ENCODE data around the gene UBE2D4.
A peak's percentile ranks its signal among the peaks of the same experiment; 100 is the strongest.
"Not testable (repeated sequence)": the region's sequence is repeated elsewhere in the genome, so short reads cannot be mapped to it uniquely, and the experiment has no call there.

The UBE2D4 gene

DNA sequence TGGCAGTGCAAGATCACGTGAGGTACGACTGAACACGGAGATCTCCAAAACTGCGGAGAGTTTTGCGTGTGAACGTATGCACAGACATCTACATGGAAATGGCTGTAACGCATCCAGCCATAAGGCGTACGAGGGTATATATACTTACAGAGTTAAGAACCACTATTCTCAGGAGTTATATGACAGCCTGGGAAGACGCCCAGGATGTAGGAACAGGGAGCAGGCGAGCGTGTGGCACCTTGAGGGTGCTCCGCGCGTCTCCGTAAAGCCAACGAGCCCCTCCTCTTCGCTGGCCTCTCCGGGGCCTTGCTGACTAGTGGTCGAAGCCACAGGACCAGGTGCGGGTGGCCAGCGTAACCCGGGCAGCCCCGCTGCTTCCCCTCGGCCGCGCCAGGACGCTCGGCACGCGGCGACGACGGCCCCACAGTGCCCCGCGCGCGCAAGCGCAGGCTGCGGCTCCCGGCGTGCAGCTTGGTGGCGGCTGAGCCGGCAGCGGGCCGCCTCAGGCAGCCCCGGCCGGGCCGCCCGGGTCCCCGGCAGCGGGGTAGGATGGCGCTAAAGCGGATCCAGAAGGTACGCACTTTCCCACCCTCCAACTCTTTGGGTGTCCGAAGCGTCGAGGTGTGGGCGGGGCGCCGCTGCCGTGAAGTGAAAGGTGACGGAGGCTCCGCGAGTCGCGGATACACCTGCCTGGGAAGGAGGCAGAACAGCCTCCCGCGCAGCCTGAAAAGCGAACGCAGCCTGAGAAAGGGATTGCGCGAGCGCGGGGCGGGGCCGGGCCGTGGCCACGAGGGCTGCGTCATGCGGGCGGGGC lies at the start of gene UBE2D4:
Gene UBE2D4 (plus strand): TSS at position 453 of the 814 bp plus-strand sequence. CDS start 97 bp downstream, at position 550.
- peak; percentile 56 for DNase-seq

DNA sequence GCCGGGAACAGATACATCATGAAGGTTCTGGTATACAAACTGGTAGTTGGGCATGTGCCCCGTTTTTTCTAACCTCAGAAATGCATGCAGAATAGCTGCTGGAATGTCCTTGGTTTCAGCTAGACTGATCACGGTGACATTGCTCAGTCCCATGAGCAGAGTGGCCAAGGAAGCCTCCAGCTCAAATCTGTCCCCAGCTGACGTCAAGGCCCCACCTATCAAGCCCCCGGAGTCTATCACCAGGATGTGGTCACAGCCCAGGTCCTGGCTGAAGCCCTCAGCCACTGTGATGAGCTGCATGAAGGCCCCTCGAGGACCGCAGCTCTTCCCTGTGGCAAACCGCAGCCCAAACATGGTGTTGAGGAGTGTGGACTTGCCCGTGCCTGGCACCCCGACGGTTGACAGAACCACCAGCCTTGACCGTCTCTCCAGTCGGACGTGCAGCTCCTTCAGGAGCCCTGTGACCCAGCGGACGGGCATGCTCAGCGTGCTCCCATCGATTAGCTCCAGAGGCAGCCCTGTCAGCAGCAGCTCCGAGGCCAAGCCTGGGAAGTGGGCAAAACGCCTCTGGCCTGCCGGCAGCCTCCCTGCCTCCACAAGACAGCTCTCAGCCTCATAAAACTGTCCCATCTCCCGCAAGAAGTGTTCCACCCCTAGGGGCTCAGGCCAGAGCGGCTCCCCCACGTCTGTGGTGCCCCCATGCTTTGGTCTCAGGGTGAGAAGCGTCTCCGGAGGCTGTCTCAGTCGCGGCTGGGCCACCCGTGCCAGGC lies 49.1 kb upstream of the UBE2D4 start:
- no peak for DNase-seq

DNA sequence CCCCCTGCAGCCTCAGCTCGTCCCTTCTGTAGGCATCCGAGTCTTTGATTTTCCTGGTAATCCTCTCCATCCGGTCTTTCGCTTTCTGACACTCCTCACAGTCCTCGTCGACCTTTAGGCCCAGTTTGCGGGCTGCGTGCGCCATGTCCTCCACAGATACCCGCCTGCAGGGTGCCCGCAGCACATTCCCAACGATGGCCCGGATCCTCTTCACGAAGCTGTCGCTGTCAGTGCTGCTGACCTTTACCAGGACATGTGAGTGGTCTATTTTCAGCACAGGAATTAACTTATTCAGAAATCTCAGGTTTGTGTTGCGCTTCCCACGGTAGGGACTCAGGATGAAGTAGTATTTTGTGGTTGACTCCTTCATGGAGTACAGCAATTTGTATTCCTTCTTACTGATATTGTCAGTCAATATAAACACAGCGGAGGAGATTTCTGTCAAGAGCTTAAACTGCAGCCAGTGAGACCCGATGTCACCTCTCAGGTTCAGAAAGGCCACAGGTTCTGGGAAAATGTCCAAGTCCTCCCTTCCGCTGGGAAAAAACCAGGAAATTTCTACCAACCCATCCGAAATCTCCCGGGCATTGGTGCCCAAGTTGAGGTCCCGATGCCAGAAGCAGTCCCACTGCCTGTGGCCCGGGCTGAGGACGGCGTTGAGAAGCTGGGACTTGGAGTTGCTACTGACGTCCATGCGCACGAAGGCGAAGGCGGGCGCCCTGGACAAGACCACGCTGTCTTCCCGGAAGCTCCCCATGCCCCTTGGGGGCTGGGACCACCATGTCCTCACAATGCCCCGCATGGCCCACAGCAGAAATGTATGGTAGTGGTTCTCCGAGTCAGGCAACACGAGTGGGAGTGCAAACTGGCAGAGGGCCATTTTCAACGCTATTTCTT lies 48.0 kb upstream of the UBE2D4 start:
- DNase-seq = no peak

DNA sequence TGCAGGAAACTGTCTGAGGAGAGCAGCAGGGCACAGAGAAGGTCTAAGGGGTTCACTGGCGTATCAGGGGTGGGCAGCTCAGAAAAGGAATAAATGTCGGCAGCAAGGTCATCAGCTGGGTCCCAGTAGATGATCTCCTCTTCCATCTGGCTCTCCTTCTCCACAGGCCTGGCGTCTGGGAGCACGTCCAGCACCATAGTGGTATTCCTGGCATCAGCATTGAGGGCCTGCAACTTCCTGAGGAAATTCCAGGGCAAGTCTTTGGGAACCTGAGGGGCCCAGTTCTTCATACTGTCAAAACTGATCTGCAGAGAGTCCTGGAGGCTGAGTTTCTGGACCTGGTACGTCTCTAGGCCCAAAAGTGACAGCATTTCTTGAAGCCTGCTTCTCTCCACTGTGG lies 47.4 kb upstream of the UBE2D4 start:
- peak; percentile 28 for DNase-seq

DNA sequence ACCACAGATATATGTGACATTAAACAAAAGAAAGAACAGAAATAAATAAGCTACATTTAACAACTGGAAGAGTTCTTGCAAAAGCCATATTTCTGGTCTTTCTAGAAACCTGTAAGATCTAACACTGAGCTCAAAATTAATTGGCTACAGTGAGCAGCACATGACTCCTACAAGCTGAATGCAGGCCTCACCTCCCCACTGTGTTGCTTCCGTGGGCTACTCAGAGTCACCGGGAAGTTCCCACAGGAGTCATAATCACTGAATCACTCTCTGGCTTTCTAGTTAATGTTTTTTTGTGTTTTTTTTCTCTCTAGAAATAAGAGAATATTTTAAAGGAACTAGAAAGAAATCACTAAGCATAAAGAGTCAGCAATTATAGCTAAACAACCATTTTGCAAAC lies 46.8 kb upstream of the UBE2D4 start:
- DNase-seq = peak; percentile 67

DNA sequence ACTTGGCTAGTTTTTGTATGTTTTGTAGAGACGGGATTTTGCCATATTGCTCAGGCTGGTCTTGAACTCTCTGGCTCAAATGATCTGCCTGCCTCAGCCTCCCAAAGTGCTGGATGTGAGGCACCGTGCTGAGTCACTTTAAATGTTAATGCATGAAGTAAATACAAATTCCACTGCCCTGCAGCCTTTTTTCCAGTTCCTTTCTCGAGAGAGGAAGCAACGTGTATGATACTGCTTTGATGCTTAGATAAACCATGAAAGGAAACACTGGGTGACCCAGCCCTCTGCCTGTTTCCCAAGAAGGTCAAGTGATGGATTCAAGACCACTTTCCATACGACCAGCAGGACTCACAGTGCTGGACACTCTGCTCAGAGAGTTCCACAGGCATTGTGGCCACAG lies 45.6 kb upstream of the UBE2D4 start:
- no peak for DNase-seq

DNA sequence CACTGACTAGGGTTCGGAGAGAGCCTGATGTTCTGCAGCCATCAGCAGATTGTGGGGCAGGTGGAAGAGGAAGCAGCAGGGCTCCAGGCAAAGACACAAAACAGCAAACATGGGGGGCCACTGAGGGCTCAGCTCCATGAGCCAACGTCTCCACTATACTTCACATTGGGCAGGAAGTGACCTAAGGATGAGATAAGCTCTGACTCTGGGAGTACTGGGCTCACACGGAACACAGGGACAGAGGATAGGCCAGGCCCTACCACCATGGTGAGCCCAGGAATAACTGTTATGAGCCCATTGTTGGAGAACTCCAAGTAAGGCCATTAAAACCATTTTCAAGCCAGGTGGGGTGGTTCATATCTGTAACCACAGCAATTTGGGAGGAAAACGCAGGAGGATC lies 42.0 kb upstream of the UBE2D4 start:
- DNase-seq = no peak

DNA sequence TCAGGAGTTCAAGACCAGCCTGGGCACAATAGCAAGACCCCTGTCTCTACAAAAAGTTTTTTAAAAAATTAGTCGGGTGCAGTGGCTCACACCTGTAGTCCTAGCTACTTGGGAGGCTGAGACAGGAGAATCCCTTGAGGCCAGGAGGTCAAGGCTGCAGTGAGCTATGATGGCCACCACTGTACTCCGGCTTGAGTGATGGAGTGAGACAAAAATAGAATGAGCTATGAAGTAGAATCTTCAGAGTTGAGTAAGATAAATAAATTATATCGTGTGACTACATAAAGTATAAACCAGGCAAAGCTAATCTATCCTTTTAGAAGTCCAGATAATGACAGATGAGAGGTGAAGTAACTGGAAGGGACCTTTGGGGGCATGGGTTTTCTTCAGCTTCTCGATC lies 41.6 kb upstream of the UBE2D4 start:
- DNase-seq = no peak

DNA sequence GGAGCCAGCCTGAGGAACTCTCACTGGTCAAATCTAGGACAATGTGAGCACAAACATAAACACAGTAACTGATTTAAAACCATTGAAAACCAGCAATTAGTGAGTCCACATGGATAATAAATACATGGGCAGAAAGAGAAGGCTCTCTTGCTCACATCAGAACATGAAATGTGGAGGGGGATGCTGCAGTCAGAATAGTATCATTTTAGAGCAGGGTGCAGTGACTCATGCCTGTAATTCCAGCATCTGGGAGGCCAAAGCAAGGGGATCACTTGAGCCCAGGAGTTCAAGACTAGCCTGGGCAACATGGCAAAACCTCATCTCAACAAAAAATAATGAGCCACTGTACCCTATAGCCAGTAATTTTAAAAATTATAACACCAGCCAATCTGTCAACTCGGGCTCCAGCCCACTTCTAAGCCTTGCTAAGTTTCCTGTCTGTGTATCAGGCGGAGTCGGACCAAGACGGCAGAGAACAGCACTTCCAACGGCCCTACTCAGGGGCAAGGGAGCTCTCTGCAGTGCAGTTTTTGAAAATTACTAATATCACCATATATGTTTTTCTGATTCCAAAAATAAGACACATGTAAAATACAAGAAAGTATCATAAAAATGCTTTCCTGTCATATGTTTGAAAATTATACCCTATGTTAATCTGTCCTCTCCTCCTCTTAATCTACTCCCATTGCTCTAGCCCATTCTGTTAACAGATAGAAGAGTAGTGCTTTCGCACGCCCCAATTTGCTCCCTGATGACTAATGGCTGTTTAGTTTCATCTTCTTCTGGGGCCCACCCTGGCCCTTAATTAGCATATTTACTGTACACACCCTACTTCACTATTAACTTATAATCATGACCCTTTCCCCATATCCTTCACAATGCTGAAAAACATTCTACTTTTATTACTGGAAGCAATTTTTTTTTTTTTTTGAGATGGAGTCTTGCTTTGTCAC lies 37.0 kb upstream of the UBE2D4 start:
- peak; percentile 45 for DNase-seq

DNA sequence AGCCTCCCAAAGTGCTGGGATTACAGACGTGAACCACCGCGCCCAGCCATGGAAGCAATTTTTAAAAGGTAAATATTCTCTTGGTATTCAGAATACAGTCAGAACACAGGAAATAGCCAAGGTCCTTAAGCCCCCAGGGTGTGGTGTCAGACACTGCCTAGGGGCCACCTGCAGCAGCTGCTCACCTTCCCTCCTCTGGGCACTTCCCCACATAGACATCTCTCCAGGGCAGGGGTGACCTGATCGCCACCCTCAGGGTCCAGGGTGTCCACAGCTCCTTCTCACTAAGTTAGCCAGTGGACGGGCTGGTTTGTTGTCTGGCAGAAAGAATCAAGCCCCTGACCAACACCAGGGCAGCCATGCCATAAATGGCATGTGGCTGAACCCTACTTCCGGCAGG lies 35.8 kb upstream of the UBE2D4 start:
- DNase-seq = no peak

DNA sequence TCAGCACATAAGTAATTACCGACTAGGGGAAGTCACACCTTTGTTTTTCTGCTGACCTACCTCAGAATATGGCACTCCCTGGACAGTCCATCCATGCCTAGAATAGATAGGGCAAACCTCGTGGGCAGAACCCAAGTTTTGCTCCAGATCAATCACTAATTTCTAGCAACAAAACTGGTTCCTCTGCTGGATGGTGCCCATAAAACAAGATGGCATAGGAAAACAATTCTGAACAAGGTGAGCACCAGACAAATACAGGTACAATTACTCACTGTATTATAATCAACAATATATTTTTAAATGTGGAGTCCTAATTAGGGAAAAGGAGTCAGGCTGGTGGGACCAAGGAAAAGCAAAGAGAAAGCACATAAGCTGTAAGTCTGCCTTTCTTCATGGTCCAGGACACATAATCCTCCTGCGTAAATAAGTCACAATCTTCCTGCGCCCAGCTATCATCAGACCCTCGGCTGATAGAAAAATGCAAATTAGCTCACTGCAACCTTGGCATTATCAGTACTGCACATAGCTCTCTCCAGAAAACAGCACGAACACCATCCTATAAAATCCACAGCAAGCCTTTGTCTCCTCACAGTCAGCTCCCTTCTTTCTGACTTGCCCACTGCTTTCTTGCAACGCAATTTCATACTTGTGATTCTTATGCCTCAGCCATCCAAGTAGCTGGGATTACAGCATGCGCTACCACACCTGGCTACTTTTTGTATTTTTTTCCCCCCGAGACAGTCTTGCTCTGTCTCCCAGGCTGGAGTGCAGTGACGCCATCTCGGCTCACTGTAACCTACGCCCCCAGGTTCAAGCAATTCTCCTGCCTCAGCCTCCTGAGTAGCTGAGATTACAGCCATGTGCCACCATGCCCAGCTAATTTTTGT lies 34.9 kb upstream of the UBE2D4 start:
- DNase-seq = no peak

DNA sequence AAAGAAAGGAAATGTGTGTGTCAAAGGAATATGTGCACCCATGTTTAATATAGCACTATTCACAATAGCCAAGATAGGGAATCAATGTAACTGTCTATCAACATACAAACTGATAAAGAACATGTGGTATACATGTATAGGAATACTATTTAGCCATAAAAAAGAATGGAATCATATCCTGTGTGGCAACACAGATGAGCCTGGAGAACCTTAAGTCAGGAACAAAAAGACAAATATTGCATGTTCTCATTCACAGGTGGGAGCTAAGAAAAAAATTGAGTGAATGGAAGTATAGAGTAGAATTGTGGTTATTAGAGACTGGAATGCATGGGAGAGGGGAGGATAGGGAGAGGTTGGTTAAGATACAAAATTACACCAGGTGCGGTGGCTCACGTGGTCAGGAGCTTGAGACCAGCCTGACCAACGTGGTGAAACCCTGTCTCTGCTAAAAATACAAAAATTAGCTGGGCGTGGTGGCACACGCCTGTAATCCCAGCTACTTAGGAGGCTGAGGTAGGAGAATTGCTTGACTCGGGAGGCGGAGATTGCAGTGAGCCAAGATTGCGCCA lies 30.3 kb upstream of the UBE2D4 start:
- no peak for DNase-seq

DNA sequence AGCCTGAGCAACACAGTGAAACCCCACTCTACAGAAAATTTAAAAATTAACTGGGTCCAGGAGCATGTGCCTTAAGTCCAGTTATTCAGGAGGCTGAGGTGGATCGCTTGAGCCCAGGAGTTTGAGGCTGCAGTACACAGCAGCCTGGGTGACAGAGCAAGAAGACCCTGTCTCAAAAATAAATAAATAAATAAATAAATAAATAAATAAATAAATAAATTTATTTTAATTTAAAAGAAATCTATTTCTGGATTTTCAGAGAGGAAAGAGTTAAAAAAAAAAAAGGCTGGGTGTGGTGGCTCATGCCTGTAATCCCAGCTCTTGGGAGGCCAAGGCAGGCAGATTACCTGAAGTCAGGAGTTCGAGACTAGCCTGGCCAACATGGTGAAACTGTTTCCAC lies 27.7 kb upstream of the UBE2D4 start:
- not testable (repeated sequence) for DNase-seq

DNA sequence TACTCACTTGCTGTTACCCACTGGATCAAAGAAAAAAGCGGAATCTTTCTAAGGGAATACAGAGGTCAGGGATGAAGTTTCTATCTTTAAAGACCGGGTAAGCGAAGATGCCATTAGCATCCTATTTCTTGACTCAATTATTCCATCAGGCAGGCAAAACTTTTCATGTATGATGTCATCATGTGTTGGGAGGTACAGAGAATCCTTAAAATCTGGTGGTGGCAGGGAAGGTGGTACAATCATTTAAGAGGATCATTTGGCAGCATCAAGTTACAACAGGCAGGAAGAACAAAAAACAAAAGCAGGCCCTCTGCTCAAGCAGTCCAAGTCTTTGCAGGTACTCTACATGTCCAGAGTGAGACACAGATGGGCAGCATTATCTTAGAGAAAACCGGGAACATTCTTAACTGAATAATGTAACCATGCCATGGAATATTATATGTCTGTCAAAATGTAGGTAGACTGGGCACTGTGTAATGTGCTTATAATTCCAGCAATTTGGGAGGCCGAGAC lies 23.6 kb upstream of the UBE2D4 start:
- DNase-seq = no peak

DNA sequence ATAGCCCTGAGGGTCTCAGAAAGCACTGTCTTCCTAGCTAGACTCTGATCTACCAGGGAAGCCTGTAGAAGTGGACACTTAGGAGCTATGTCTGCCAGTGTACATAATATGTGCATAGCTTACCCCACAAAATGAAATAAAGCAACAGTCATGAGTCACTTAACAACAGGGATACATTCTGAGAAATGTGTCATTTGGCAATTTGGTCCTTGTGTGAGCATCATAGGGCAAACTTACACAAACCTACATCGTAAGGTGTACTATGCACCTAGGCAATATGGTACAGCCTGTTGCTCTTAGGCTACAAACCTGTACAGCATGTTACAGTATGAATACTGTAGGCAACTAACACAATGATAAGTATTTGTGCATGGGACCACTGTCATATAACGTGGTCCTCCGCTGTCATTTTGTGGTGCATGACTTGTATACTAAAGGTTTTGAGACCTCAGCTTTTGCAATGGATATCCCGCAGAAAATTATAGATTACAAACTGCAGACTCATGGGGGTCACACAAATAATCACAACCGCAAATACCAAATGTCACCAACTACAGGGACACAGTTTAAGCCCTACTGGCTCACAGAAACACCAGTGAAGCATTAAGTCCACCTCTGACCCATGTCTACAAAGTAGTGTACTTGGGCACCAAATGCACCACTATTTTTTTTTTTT lies 21.6 kb upstream of the UBE2D4 start:
- DNase-seq = peak; percentile 49

DNA sequence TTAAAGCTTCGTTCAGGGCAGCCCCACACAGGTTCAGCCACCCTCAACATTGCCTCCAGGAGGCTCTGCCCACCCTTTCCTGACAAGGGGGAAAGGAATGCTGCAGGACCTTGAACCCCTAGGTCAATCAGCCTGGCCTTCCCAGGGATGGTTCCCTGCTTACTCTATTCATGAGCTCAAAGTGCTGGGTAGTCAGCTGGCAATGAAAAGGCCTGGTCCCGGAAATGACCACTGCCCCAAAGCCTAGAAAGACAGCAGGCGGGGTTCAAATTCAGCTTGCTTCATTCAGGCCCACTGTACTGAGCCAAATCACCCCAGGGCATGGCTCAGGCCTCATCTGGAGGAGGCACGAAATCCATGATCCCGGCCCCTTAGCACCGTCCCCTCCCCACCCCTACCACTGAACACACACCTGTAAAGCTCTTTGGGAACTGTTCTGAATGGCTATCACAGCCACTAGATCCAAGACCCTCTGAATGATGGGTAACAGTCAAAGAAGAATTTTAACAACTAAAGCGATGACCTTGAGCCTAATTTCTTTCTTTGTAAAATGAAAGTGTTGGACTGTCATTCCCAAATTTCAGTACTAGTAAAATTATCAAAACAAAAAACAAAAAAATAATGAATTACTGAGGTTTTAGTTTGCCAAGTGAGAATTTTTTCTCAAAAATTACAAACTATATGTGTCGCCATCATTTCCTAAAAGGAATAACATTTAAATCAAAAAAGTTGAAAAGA lies 20.9 kb upstream of the UBE2D4 start:
- no peak for DNase-seq

DNA sequence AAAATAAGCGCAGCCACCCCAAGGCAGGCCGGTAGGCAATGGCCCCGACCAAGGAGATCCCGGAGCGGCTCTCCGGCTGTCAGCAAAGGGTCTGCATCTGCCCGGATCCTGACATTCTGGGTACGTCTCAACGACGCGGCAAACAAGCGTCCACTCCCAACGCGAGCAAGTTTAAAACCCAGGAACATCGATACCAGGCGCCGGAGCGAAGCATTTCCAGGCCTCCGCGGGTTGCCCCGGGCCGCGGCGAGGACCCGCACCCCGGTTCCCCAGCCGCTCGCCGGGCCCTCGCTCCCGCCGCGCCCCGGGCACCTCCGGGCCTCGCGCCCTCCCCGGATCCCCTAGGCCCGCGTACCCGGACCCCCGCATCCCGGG lies 20.3 kb upstream of the UBE2D4 start:
- DNase-seq = peak; percentile 45

DNA sequence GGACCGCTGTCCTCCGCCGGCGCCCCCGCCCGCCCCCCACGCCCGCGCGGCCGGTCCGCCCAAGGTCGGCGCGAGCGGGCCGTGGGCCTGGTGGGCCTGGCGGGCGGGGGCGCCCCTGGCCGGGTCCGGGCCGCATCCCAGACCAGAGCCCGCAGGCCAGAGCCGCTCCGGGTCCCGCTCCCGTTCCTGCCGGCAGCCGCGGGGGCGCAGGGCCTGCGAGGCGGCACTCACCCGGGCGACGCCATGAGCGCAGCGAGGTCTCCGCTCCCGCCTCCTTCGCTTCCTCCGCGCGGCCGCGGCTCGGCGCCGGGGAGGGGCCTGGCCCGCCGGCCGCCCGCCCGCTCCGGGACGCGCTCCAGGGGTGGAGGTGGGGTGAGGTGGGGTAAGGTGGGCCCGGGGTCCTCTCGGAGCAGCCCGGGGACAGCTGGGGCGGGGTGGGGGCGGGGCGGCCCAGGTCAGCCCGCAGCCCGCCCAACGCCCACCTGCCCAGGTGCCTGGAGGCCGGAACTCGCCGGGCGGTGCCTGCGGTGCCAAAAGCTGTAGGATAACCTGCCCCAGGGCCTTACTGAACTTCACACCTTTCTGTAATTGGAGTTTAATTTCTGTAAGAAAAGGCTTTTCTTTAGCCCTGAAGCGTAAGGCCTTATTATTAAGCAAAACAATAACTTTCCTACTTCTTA lies 19.8 kb upstream of the UBE2D4 start, which contains the start of gene URGCP:
Gene URGCP (minus strand): TSS at position 266 of the 680 bp plus-strand sequence. CDS start 21 bp downstream, at position 245.
- DNase-seq = peak; percentile 49
